GM11168 (cell line): ENCODE results near the gene LENG9.
"Not testable (repeated sequence)": the region's sequence is repeated elsewhere in the genome, so short reads cannot be mapped to it uniquely, and the experiment has no call there.

Source experiments
- in situ Hi-C: fragments of 300-500 bp; cut with MboI; formaldehyde crosslinking; loops from one replicate; pipeline ENCODE4 v1.12.0; 2022; ENCODE audit warnings: low sequenced_read_pairs; ENCODE audit not compliant: unreplicated experiment

Gene LENG9

DNA sequence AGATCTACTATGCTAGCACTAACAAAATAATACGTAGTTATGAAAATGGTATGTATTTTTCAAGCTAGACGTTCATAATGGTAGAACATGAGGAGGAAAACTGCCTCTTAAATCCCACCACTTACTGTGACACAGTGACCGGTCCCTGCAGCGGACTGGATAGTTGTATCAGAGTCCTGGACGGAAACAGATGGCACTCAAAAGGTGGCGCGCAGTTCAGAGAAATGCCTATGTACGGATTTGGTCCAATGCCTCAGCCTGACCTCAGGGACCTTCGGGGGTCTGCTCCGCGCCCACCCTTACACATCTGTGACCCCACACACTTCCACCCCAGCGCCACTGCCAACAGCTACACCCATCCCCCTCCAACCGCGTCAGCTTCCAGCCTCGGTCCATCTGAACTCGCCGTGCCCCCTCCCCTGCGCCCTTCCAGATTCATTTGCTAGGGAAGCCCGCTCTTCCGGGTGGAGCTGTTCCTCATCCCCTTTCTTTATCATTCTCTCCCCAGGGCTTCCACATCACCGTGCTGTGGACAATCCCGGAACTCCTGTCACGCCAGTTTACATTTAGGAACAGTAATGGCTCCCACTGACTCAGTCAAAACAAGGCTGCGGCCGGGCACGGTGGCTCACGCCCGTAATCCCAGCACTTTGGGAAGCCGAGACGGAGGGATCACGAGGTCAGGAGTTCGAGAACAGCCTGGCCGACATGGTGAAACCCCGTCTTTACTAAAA, 15.4 kb downstream of the LENG9 start:
- in situ Hi-C loops = no loop called here

DNA sequence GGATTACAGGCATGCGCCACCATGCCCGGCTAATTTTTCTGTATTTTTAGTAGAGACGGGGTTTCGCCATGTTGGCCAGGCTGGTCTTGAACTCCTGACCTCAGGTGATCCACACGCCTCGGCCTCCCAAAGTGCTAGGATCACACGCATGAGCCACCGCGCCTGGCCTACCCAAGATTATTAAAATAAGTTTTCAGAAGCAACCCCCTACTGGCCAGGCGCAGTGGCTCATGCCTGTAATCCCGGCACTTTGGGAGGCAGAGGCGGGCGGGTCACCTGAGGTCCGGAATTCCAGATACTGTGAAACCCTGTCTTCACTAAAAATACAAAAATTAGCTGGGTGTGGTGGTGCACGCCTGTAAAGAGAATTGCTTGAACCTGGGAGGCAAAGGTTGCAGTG, 17.2 kb downstream of the LENG9 start:
- in situ Hi-C loops = not testable (repeated sequence)

- in situ Hi-C loops = no loop called here
Measured at GRCh38 chr19:54444737-54445136, 18.8 kb downstream of the LENG9 start.

DNA sequence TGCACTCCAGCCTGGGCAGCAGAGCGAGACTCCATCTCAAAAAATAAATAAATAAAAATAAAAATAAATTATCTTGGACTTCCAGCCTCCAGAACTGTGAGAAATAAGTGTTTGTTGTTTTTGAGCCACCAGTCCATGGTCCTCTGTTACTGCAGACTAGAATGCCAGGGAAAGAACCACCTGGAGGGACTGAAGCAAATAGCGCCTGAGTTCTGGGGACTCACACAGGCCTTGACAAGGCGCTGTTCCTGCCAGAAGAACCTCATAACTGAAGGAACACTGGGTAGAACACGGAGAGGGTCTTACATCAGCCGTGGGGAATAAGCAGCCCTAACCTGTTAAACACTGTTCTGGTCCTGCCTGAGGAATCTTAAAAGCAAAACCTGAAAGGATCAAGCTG, 22.9 kb downstream of the LENG9 start:
- in situ Hi-C loops = no loop called here

DNA sequence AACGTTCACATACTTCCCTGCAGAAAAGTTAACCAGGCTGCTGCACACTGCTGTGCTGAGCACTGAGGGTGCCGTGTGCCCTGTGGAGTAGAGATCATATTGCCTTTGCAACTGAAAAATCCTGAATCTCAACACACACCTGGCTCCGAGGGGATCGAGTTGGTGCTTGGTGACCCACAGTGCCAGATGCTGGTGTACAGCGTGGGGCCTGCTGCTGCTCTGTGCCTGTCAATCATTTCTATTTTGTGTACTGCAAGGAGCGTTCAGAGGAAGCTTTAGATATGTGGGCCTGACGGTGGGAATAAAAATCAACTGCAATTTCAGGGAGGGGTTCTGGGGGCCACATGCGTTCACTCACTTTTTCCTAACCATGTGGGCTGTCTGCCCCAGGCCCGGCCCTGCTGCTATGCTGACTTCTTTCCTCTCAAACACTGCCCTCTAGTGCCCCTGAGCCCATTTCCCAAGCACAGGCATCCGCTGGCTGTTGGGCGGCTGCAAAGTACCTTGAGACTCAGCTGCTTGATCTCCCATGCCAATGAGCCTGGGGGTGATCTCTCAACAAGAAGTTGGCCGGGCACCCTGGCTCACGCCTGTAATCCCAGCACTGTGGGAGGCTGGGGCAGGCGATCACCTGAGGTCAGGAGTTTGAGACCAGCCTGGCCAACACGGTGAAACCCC, 24.3 kb downstream of the LENG9 start:
- in situ Hi-C loops = no loop called here

DNA sequence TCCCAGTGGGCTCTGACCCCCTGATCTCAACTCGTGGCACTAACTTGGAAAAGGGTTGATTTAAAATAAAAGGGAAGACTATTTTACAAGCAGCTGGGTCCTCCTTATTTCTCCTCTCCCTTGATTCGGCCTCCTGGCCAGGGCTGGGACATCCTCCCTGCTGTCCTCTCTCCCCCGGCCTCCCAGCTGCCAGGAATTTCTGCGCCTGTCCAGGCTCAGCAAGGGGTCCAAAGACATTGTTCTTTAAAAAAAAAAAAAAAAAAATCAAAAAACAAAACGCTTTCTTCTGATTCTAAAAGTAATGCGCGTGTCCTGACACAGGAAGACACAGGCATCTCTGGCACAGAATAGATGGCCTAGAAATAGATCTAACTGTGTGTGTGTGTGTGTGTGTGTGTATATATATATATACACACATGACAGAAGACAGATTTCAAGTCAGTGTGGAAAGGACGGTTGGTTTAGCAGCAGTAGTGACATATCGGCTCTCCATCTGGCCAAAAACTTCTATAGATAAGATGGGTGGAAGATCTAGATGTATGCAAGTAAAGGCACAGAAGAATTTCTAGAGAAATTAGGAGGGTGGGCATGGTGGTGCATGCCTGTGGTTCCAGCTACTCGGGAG, 26.8 kb downstream of the LENG9 start:
- in situ Hi-C loops = no loop called here

DNA sequence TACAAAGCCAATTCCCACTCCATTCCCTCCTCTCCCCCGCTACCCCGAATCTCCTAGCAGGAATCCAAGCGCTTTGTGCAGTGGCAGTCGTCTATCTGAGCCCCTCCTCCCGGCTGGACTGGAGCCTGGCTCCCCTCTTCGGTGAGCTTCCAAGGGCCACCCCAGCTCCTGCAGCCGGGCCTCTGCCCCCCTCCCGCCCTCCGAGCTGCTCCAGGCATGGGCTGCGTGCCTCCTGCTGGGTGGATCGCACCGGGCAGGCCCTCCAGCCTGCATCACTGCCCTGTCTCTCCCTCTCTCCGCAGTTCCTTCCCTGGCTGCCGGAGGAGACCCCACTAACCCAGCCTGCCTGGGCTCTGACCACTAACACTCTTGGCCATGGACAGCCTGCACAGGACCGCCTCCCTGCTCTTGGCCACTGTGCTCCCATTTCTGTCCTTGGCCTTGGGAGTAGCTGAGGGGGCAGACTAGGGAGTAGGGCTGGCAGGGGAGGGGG, 27.5 kb downstream of the LENG9 start:
- in situ Hi-C loops = no loop called here

DNA sequence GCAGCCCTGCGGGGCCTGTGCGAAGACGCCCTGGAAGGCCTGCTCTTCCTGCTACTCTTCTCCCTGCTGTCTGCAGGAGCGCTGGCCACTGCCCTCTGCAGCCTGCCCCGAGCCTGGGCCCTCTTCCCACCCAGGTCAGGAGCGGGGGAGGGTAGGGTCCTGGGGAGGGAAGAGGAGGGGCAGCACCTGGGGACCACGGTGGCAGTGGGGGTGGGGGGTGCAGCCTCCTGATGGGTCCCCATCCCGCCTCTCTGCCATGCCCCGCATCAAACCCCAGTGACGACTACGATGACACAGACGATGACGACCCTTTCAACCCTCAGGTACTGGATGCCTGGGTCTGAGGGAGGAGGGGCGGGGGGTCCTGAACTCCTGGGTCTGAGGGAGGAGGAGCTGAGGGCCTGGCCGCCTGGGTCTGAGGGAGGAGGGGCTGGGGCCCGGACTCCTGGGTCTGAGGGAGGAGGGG, 28.0 kb downstream of the LENG9 start:
- in situ Hi-C loops = no loop called here

DNA sequence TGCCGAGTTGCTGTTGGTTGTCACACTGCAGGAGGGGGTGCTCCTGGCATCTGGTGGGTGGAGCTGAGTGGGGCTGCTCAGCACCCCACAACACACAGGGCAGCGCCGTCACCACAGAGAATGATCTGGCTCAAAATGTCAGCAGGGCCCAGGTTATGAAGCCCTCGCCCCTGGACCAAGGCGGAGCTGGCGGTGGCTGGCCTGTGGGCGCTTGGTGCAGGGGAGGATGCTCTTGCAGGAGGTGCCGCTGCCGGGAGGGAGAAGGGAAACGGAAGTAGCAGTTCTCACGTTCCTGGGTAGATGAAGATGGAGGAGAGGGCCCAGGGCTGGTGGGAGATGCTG, 28.7 kb downstream of the LENG9 start:
- in situ Hi-C loops = no loop called here

DNA sequence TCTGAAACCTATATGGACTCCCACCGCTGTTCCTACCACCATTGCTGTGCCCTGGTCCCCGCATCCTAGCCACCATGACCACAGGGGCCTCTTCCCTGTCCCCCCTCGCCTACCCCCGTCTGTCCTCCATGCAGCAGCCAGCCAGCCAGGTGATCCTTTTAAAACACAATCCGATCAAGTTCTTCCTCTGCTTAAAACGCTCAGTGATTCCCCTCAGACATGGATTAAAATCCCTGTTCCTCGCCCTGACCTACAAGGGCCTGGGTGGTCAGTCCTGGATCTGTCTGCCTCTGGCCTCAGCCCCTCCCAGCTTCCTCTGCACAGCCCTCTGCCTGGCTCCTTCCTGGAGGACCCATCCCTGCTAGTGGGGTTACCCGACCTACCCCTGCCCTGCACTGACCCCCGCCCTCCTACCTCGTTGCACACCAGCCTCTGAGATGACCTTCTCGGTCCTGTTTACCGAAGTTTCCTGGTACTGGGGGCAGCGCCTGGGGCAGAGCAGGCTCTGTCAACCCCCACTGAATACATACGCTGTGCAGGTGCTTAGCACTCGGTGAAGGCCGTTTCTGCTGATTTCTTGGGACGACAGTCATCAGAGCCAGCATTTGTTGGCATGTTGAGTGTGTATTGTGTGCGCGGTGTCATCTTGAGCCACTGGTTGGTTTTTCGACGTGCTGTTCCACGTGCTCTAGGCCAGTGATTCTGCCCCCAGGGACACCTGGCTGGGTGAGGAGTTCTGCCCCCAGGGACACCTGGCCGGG, 29.3 kb downstream of the LENG9 start:
- in situ Hi-C loops = no loop called here

DNA sequence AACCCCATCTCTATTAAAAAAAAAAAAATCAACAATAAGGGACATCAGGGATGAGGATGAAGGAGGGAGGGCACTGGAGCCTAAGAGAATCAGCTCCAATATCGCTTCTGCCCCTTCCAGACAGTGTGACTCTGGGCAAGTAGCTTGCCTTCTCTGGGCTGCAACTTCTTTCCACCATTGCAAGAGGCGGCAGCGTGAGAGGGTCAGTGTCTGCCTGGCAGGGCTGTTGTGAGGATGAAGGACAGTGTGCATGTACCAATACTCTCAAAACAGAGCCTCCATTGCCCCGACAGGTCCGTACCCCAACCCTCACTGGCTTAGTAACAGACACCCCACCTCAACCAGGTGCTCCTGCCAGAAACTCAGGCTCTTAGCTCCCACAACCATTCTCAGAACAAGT, 29.9 kb downstream of the LENG9 start:
- in situ Hi-C loops = no loop called here

DNA sequence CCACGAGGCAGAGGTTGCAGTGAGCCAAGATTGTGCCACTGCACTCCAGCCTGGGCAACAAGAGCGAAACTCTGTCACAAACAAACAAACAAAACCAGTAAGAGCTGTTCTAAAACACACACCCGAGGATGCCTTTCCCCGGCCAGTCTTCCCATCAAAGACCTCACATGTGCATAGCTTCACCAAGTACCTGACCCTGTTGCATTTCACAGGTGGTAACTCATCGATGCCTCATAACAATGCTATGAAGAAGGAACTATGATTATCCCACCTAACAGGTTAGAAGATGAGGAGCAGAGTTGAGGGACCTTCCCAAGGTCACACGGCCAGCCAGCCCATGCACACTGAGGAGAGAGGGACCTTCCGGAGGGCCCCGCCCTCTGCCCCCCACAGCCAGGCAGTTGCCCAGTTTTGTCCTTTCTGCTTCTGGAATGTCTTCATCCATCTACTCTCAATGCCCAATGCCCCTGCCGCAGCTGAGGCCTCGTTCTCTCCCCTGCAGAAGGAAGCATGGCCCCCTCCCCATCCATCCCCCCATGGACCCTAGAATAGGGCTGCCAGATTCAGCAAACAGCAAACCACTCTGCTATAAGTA, 31.3 kb downstream of the LENG9 start:
- in situ Hi-C loops = no loop called here

DNA sequence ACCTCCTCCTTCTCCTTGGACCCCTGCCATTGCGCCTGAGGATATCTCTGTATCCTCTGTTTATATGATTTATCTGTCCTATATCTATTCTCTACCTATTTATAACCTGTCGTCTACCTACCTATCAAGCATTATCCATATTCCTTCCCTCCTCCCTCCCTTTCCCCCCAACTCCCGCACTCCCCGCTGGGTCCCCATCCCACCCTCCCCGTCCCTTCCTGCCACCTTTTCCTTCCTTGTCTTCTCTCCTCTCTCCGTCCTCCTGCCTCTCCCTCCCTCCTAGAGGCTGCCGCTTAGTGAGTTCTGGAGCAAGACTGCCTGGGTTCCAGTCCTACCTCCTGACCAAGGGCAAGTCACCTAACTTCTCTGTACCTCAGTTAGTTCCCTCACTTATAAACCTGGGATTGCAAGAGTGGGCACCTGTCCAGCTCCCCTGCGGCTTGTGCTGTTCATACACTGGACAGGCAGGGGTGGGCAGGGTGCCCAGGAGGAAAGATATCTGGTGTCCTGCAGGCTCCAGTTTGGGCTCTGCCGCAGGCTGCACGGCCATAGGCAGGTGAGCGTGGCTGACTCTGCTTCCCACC, 32.2 kb downstream of the LENG9 start:
- in situ Hi-C loops = no loop called here

- in situ Hi-C loops = no loop called here
Measured at GRCh38 chr19:54430306-54431254, 33.0 kb downstream of the LENG9 start.

DNA sequence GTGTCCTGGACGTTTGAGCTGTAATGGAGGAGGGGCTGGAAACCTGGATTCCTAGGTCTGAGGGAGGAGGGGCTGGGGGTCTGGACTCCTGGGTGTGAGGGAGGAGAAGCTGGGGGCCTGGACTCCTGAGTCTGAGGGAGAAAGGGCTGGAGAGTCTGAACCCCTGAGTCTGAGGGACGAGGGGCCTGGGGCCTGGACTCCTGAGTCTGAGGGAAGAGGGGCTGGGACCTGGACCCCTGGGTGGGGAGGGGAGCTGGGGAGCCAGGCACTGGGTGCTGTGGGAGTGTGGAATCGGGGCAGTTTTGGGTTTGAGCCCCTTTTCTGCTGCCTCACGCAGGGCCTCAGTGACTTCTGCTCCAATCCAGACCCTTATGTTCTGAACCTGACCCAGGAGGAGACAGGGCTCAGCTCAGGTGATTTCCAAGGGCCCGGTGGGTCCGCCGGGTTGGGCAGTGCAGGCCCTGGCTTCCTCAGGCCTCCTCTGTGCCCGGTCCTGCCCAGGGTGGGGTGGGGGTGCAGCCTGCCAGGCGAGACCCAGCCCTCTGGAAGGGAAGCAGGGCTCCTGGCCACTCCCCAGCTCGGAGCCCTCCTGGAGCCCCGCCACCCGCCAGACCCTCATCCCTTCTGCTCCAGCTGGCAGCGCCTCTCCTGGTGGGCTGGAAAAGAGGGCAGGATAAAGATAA, 33.9 kb downstream of the LENG9 start:
- in situ Hi-C loops = no loop called here

GRCh38 chr19:54429176-54429495, 34.4 kb downstream of the LENG9 start:
- in situ Hi-C loops = no loop called here

DNA sequence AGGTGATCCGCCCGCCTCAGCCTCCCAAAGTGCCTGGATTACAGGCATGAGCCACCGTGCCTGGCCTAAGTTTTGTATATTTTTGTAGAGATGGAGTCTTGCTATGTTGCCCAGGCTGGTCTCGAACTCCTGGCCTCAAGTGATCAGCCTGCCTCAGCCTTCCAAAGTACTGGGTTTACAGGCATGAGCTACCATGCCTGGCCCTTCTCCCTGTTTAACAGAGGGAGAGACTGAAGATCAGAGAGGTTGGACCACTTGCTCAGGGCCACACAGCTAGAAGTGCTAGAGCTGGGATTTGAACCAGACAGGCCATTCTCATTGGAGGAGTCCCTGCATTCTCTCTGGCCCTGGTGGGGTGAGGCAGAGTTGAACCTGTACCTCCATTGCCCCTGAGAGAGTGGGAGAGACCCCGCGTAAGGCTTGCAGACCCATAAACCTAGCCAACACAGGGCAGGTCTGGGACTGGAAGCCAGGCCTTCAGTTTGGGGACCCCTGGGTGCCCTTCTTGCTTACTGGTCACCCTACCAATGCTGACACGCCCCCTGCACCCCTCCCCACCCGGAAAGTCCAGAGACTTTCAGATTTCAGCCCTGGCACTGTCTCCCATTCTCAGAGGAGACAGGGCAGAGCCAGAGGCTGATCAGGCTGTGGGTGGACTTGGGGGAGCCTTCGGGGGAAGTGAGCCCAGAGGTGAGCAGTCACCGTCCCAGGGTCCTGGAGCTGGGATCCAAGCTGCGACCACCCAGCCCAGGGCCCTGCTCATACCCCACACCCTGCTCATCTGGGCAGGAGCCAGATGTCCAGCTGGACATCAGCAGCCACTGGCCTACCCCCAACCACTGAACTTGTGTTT, 35.0 kb downstream of the LENG9 start:
- in situ Hi-C loops = no loop called here

DNA sequence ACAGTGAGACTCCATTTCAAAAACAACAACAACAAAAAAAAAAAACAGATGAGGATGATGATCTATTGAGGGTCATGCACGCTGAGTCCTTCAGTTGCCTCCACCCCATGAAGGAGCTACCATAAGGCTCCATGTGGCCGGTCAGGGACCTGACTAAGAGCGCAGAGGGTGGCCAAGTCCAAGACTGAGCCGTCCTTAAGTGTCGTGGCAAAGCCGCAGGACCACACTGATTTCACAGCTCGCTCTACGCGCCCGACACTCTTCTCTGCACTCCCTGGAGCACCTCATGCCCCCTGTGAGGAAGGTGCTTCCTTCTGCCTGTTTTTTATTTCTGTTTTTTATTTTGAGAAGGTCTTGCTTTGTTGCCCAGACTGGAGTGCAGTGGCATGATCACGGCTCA, 36.0 kb downstream of the LENG9 start:
- in situ Hi-C loops = no loop called here
